OCI-LY7 (cell line): ENCODE measurements around the gene GAMT.

Experiments
- EZH2phosphoT487 ChIP-seq: fragments of 200-600 bp; sonication (generic); IDR thresholded peaks from 2 replicates; pipeline ENCODE4 v1.6.1; 2018; ENCODE audit warnings: low read depth, borderline replicate concordance, mild to moderate bottlenecking, mixed run types, antibody characterized with exemption, low read length, moderate library complexity, mixed read lengths
- TF ChIP-seq, protein P1 (sequence below): fragments of 200-600 bp; sonication (generic); conservative IDR thresholded peaks from 2 replicates; pipeline ENCODE4 v1.5.1; 2014; ENCODE audit warnings: mild to moderate bottlenecking, antibody characterized with exemption, low read length, moderate library complexity, mixed read lengths

DNA sequence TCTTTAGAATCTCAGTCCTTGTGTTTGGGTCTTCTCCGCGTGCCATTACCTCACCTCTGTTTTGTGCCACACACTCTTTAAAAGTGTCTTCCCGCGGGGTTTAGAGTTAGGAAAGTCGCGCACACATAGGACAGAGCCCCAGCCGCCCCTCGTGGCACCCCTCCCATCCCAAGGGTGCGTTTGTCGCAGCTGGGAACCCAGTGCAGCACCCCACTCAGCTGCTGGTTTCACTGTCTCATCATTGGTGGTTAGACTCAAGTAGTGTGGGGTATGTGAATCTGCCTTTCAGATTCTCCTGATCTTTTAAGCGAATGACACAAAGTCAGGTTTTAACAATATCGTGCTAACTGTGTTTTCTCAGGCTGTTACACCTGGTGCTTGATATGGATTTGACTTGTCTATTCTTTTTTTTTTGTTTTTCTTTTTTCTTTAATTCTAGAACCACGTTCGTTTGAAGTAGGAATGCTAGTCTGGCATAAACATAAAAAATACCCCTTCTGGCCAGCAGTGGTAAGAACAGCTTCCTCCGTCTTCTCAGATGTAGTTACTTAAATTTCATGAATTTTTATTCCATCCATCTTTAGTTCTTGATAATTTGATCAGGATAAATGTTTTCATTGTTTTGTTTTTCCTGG is 37.2 kb downstream of the GAMT start:
- TF ChIP-seq, protein P1, sequence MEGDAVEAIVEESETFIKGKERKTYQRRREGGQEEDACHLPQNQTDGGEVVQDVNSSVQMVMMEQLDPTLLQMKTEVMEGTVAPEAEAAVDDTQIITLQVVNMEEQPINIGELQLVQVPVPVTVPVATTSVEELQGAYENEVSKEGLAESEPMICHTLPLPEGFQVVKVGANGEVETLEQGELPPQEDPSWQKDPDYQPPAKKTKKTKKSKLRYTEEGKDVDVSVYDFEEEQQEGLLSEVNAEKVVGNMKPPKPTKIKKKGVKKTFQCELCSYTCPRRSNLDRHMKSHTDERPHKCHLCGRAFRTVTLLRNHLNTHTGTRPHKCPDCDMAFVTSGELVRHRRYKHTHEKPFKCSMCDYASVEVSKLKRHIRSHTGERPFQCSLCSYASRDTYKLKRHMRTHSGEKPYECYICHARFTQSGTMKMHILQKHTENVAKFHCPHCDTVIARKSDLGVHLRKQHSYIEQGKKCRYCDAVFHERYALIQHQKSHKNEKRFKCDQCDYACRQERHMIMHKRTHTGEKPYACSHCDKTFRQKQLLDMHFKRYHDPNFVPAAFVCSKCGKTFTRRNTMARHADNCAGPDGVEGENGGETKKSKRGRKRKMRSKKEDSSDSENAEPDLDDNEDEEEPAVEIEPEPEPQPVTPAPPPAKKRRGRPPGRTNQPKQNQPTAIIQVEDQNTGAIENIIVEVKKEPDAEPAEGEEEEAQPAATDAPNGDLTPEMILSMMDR = peak; percentile 63
- no peak for TF ChIP-seq EZH2phosphoT487
